NCI-H2081 treated with DMSO at 0.1 percent for 48 hours (cell line): Measurements from ENCODE around the gene LTB4R.

Experiments used
- DNase-seq: peaks from one replicate; lab custom pipeline; 2025; lab: John Stamatoyannopoulos, UW

Gene LTB4R

GRCh38 chr14:24278424-24278823, 32.9 kb upstream of the LTB4R start:
- no peak for DNase-seq

GRCh38 chr14:24279301-24280186, 31.8 kb upstream of the LTB4R start:
- peak; percentile 5 for DNase-seq

- DNase-seq, result no peak
Observed at GRCh38 chr14:24280797-24281460, 30.4 kb upstream of the LTB4R start.

- DNase-seq, result no peak
Observed at GRCh38 chr14:24281636-24282035, 29.7 kb upstream of the LTB4R start.

GRCh38 chr14:24282736-24283135, 28.6 kb upstream of the LTB4R start:
- no peak for DNase-seq

- no peak for DNase-seq
Observed at GRCh38 chr14:24283796-24284460, 27.4 kb upstream of the LTB4R start.

- DNase-seq, result no peak
Observed at GRCh38 chr14:24284501-24285035, 26.7 kb upstream of the LTB4R start.

GRCh38 chr14:24285351-24285750, 26.0 kb upstream of the LTB4R start:
- DNase-seq, result no peak

- DNase-seq, result no peak
Observed at GRCh38 chr14:24286996-24287395, 24.3 kb upstream of the LTB4R start.

- DNase-seq, result no peak
Observed at GRCh38 chr14:24289649-24290280, 21.5 kb upstream of the LTB4R start.

- no peak for DNase-seq
Observed at GRCh38 chr14:24290746-24291145, 20.6 kb upstream of the LTB4R start.

- no peak for DNase-seq
Observed at GRCh38 chr14:24291446-24292117, 19.7 kb upstream of the LTB4R start.

- DNase-seq, result no peak
Observed at GRCh38 chr14:24292118-24292807, 19.0 kb upstream of the LTB4R start.

GRCh38 chr14:24293525-24293924, 17.8 kb upstream of the LTB4R start:
- no peak for DNase-seq

- DNase-seq, result no peak
Observed at GRCh38 chr14:24296341-24297157, 14.8 kb upstream of the LTB4R start.

GRCh38 chr14:24297190-24297964, 13.9 kb upstream of the LTB4R start:
- DNase-seq, result no peak

GRCh38 chr14:24298892-24299254, 12.4 kb upstream of the LTB4R start:
- DNase-seq, result no peak

- peak; percentile 28 for DNase-seq
Observed at GRCh38 chr14:24299255-24300191, 11.8 kb upstream of the LTB4R start, which contains the start of the genes DHRS1 and NOP9. TSS of gene DHRS1 (minus strand) at chr14:24299780. CDS start at chr14:24299106, 674 bp downstream. TSS of gene NOP9 (plus strand) at chr14:24299850. CDS start at chr14:24299955, 105 bp downstream.
